GM12875 (cell line): Measurements from ENCODE around the gene ROR1.
"Not testable (repeated sequence)": the region's sequence is repeated elsewhere in the genome, so short reads cannot be mapped to it uniquely, and the experiment has no call there.

Experiments
- H3K4me3 ChIP-seq: one replicate; pipeline ENCODE4 v1.5.1; 2011; ENCODE audit warnings: low read depth, low read length, control low read depth
- CTCF ChIP-seq: IDR thresholded peaks from 2 replicates; pipeline ENCODE4 v1.5.1; 2011; ENCODE audit warnings: low read depth, mild to moderate bottlenecking, control low read depth, inconsistent platforms, low read length, moderate library complexity, borderline replicate concordance; ENCODE audit not compliant: insufficient read depth

The ROR1 gene

GRCh38 chr1:64220241-64220640 is 446.4 kb downstream of the ROR1 start:
- TF ChIP-seq CTCF, result no peak
- no peak overlapping the region for H3K4me3 ChIP-seq

GRCh38 chr1:64223329-64224151 is 449.7 kb downstream of the ROR1 start:
- no peak overlapping the region for H3K4me3 ChIP-seq
- no peak for TF ChIP-seq CTCF

- not testable (repeated sequence) for H3K4me3 ChIP-seq
These were observed 450.4 kb downstream of the ROR1 start for GRCh38 chr1:64224236-64224635.

- no peak overlapping the region for H3K4me3 ChIP-seq
- TF ChIP-seq CTCF, result no peak
These were observed 454.5 kb downstream of the ROR1 start for GRCh38 chr1:64228167-64228957.

DNA sequence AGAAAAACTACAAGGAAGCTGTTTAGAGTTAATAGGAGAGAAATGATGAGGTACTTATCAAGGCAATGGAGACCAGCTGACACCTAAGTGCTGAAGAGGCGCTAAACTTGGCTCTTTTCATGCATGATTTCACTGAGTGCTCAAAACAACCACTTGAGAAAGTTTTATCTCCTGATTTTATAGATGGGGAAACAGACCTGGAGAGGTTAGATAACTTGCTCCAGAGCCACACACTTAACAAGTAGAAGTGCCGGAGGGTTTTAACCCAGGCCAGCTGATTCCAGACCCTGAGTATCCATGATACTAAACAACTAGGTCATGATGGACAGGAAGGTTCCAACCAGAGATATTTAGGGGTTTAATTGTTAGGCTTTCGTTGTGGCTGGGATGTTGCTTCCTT is 455.5 kb downstream of the ROR1 start:
- TF ChIP-seq CTCF, result no peak
- no peak overlapping the region for H3K4me3 ChIP-seq
